Neural crest cell (in vitro differentiated cells): ENCODE results near the gene IL21R. TPM values are rescaled to one million over a fixed set of nuclear protein-coding genes. Genes with fewer than 3 reads are reported as not detected.

Experiments
- DNase-seq: peaks from one replicate; pipeline ENCODE4 v3.0.0; 2021; ENCODE audit warnings: low read depth, mixed read lengths, low spot score
- H3K27ac Mint-ChIP-seq: one replicate; pipeline ENCODE4 v1.8.0; 2021; ENCODE audit warnings: mild to moderate bottlenecking, mixed read lengths; ENCODE audit not compliant: unreplicated experiment
- H3K27me3 Mint-ChIP-seq: 2 replicates; pipeline ENCODE4 v1.8.0; 2021; ENCODE audit warnings: low read depth, mild to moderate bottlenecking, mixed read lengths
- H3K36me3 Mint-ChIP-seq: 2 replicates; pipeline ENCODE4 v1.8.0; 2021; ENCODE audit warnings: low read depth, mild to moderate bottlenecking, mixed read lengths
- H3K4me1 Mint-ChIP-seq: 2 replicates; pipeline ENCODE4 v1.8.0; 2021; ENCODE audit warnings: mixed read lengths
- H3K4me3 Mint-ChIP-seq: one replicate; pipeline ENCODE4 v1.8.0; 2021; ENCODE audit warnings: mild to moderate bottlenecking, mixed read lengths
- H3K9me3 Mint-ChIP-seq: 2 replicates; pipeline ENCODE4 v1.8.0; 2021; ENCODE audit warnings: mixed read lengths
- long read RNA-seq: library from polyadenylated mRNA; unstranded; transcript quantifications from one replicate; pipeline ENCODE4 v2.0.0, GENCODE V29; 2020
- total RNA-seq: library from RNA; stranded (reverse); gene quantifications from 2 replicates; pipeline ENCODE4 v1.2.1, GENCODE V29; 2021
- TF ChIP-seq, protein P1 (sequence below): fragments of 200-600 bp; sonication (generic); conservative IDR thresholded peaks from 2 replicates; pipeline ENCODE4 v1.5.0; 2021; ENCODE audit warnings: antibody characterized with exemption, mild to moderate bottlenecking

Gene IL21R
- 0.55 and 0.79 TPM in 2 replicates for total RNA-seq
- long read RNA-seq: 0 reads

GRCh38 chr16:27401768-27402568 is at the start of gene IL21R:
Gene IL21R (plus strand): TSS chr16:27402174. CDS start chr16:27430072, 27,898 bp downstream.
- no peaks in the 10 kb centered on the region for H3K9me3 Mint-ChIP-seq
- H3K36me3 Mint-ChIP-seq: no peaks in the 10 kb centered on the region
- H3K27ac Mint-ChIP-seq: no peak within 1 kb of the TSS
- TF ChIP-seq, protein P1, sequence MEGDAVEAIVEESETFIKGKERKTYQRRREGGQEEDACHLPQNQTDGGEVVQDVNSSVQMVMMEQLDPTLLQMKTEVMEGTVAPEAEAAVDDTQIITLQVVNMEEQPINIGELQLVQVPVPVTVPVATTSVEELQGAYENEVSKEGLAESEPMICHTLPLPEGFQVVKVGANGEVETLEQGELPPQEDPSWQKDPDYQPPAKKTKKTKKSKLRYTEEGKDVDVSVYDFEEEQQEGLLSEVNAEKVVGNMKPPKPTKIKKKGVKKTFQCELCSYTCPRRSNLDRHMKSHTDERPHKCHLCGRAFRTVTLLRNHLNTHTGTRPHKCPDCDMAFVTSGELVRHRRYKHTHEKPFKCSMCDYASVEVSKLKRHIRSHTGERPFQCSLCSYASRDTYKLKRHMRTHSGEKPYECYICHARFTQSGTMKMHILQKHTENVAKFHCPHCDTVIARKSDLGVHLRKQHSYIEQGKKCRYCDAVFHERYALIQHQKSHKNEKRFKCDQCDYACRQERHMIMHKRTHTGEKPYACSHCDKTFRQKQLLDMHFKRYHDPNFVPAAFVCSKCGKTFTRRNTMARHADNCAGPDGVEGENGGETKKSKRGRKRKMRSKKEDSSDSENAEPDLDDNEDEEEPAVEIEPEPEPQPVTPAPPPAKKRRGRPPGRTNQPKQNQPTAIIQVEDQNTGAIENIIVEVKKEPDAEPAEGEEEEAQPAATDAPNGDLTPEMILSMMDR: no peak
- H3K4me1 Mint-ChIP-seq: peaks cover 7% of the 10 kb centered on the region
- no peak within 1 kb of the TSS for H3K4me3 Mint-ChIP-seq
- no peak for DNase-seq
- H3K27me3 Mint-ChIP-seq: peaks cover 4% of the 10 kb centered on the region

GRCh38 chr16:27353853-27354252 is 48.1 kb upstream of the IL21R start:
- Mint-ChIP-seq H3K4me1 (no peaks in the 10 kb centered on the region), H3K36me3 (peaks cover 8% of the 10 kb centered on the region), H3K9me3 (no peaks in the 10 kb centered on the region), H3K27me3 (no peaks in the 10 kb centered on the region), H3K27ac (no peak overlapping the region), H3K4me3 (no peak overlapping the region)
- DNase-seq: no peak
- TF ChIP-seq, protein P1: no peak

- no peaks in the 10 kb centered on the region for H3K4me1 Mint-ChIP-seq
- peaks cover 8% of the 10 kb centered on the region for H3K36me3 Mint-ChIP-seq
- TF ChIP-seq, protein P1: peak; percentile 31
- no peak for DNase-seq
- H3K27ac Mint-ChIP-seq: peak overlapping the region; percentile 43
- no peak overlapping the region for H3K4me3 Mint-ChIP-seq
- no peaks in the 10 kb centered on the region for H3K27me3 Mint-ChIP-seq
- H3K9me3 Mint-ChIP-seq: no peaks in the 10 kb centered on the region
These were observed 46.4 kb upstream of the IL21R start for GRCh38 chr16:27355610-27356009.

GRCh38 chr16:27356794-27357193 is 45.2 kb upstream of the IL21R start:
- TF ChIP-seq, protein P1: no peak
- peaks cover 1% of the 10 kb centered on the region for H3K4me1 Mint-ChIP-seq

GRCh38 chr16:27359051-27359450 is 42.9 kb upstream of the IL21R start:
- H3K27ac Mint-ChIP-seq: no peak overlapping the region
- peaks cover 5% of the 10 kb centered on the region for H3K36me3 Mint-ChIP-seq
- no peak for DNase-seq

More at GRCh38 chr16:27356794-27357193, 45.2 kb upstream of the IL21R start:
- Mint-ChIP-seq H3K27me3 (no peaks in the 10 kb centered on the region), H3K27ac (no peak overlapping the region), H3K4me3 (no peak overlapping the region), H3K9me3 (no peaks in the 10 kb centered on the region), H3K36me3 (peaks cover 6% of the 10 kb centered on the region)
- DNase-seq: no peak

More at GRCh38 chr16:27359051-27359450, 42.9 kb upstream of the IL21R start:
- Mint-ChIP-seq H3K9me3 (no peaks in the 10 kb centered on the region), H3K4me1 (peaks cover 7% of the 10 kb centered on the region), H3K27me3 (no peaks in the 10 kb centered on the region), H3K4me3 (no peak overlapping the region)
- TF ChIP-seq, protein P1: no peak
